Fibroblast of pulmonary artery (primary cell): ENCODE results near the gene CSNK1D.
A peak's percentile ranks its signal among the peaks of the same experiment; 100 is the strongest.

Source experiments
- DNase-seq: peaks from one replicate; pipeline ENCODE4 v3.0.0-alpha.2; 2010; ENCODE audit warnings: low read depth
- H3K4me3 ChIP-seq: replicated peaks from 2 replicates; pipeline ENCODE4 v1.5.1; 2011; ENCODE audit warnings: low read depth, mild to moderate bottlenecking, control low read depth, low read length, moderate library complexity
- CTCF ChIP-seq: IDR thresholded peaks from 2 replicates; pipeline ENCODE4 v1.5.1; 2011; ENCODE audit warnings: mild to moderate bottlenecking, control low read depth, low read length, inconsistent platforms; ENCODE audit errors: missing control alignments

Gene CSNK1D

GRCh38 chr17:82297714-82298537 is 24.4 kb upstream of the CSNK1D start:
- peak; percentile 97 for DNase-seq
- H3K4me3 ChIP-seq = peak overlapping the region; percentile 53
- TF ChIP-seq CTCF = no peak

GRCh38 chr17:82297280-82297713 is 23.8 kb upstream of the CSNK1D start:
- DNase-seq = peak; percentile 95
- no peak for TF ChIP-seq CTCF
- H3K4me3 ChIP-seq = peak overlapping the region; percentile 53

- peak overlapping the region; percentile 53 for H3K4me3 ChIP-seq
- no peak for TF ChIP-seq CTCF
- no peak for DNase-seq
Observed at GRCh38 chr17:82296511-82297279, 23.2 kb upstream of the CSNK1D start.

GRCh38 chr17:82295472-82295814 is 21.9 kb upstream of the CSNK1D start:
- no peak overlapping the region for H3K4me3 ChIP-seq
- no peak for DNase-seq
- no peak for TF ChIP-seq CTCF

- no peak for TF ChIP-seq CTCF
- H3K4me3 ChIP-seq = peak overlapping the region; percentile 42
Observed at GRCh38 chr17:82294064-82294773, 20.7 kb upstream of the CSNK1D start.

GRCh38 chr17:82292251-82293154 is 19.0 kb upstream of the CSNK1D start:
- H3K4me3 ChIP-seq = peak overlapping the region; percentile 75
- peak; percentile 99 for DNase-seq
- TF ChIP-seq CTCF = no peak

More at GRCh38 chr17:82294064-82294773, 20.7 kb upstream of the CSNK1D start:
- no peak for DNase-seq
